Measurements from ENCODE around the gene ANKRD12.
"Not testable (repeated sequence)": the region's sequence is repeated elsewhere in the genome, so short reads cannot be mapped to it uniquely, and the experiment has no call there.

The ANKRD12 gene

DNA sequence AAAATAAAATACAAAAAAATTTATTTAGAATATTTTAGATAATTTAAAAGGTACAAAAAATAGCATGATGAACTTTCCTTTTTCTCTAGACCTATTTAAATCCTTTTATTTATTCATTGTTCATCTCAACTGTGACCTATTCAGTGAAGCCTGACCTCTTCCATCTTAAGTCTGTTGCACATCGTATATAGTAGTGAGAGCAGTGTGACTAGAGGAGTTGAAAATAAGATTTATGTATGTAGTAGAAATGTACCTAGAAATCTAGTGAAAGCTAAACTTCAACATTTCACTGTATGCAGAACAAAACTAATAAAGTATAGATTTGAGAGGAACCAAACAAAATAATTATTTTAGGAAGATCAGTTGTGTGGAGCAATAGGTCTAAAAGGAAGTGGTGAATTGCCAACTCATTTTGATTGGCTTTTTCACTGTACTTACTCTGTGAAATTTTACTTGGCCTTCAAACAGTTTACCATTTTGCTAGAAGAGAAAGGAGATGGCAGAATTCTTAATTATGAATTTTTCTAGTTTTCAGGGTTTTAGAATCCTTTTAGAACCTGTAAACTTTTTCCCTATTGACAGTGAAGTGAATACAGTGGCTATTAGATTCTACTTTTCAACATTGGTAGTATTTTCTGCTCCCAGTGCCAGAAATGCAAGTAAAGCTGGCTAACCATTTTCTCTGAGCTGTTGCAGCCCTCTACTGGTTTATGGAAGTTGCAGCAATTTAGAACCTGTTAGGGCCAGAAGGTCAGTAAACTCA is 11.0 kb downstream of the ANKRD12 start:
- DNase-seq = no peak

DNA sequence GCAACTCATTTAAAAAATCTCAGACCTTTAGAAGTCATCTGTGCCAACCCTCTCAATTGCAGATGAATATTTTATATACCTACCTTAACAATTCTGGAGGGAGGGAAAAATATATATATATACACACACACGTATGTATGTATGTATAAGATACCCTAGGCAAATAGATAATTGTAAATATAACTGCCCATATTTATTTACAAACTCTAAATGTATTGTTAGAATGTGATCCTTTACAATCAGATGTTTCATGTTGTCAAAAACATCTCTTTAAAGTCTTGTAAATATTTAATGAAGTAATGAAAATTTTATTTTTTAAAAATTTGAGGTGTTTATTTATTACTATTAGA is 11.6 kb downstream of the ANKRD12 start:
- no peak for DNase-seq

DNA sequence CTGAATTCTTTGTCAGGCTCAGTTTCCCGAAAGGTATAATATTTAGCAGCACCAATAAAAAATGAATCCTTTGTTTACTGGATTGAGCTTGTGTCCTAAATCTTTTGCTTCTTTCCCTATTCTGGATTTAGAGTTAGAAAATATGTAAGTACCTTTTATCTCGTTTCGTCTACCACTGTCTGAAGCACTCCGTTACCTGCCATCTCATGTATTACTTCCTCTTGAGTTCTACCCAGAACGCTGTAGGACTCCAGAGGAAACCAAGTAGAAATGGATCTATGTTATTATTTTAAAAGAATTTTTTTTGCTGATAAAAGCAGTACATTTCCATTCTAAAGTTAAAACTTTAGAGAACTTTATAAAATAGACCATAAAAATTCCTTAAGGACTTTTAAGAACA is 13.5 kb downstream of the ANKRD12 start:
- no peak for DNase-seq

DNA sequence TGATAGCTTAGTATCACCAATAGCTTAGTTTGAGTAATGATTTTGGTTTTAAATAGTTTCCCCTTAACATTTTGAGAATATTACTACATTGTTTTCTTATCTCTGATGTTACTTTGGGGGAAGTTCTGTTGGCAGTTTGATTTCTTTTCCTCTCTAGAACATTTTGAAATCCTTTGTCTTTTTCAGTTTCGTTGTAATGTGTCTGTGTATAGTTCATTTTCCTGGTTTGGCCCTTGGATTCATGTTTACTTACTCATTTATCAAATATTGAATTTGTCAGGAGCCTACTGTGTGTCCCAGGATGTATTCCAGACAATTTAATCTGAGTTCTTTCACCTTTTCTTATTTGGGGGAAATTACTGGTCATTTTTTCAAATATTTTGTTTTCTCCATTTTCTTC is 16.7 kb downstream of the ANKRD12 start:
- DNase-seq = no peak

DNA sequence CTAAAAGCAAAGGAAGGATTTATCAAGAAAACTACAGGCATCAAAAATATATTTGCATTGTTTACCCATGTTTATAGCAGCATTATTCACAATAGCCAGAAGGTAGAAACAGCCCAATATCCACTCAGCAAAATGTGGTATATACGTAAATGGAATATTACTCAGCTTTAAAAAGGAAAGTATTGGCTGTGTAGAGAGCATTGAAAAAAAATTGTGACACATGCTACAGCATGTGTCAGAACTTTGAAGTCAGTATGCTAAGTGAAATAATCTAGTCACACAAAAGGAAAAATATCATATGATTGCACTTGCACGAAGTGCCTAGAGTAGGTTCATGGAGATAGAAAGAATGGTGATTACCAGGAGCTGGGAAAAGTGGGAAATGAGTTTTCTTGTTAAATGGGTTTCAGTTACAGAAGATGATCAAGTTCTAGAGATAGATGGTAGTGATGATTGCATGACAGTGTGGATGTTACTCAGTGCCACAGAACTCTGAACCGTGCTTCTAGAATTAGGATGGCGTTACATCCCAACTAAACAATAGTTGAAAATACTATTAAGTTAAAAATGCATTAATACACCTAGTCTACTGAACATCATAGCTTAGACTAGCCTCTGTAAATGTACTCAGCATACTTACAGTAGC is 20.1 kb downstream of the ANKRD12 start:
- DNase-seq = no peak

DNA sequence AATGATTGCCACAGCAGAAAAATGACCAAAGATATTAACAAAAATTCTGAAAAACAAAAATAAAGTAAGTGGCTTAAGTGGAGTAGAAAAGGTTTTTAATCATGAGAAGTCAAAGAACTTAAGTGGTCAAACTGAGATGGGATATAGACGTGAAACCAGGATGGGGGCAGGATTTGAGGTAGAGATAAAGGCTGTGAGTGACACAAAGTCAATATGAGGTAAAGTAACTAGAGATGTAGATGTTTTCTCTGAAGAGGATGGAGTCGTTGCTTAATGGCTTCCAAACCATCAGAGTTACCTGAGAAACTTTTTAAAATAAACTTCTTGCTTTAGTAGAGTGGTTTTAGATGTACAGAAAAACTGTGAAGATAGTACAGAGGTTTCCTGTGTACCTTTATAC is 21.2 kb downstream of the ANKRD12 start:
- DNase-seq = no peak

DNA sequence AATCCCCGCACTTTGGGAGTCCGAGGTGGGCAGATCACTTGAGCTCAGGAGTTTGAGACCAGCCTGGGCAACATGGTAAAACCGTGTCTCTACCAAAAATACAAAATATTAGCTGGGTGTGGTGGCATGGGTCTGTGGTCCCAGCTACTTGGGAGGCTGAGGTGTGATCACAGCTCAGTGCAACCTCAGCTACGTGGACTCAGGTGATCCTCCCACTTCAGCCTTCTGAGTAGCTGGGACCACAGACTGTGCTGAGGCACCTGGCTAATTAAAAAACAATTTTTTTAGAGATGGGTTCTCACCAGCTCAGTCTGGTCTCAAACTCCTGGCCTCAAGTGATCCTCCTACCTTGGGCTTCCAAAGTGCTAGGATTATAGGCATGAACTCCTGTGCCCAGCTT is 23.4 kb downstream of the ANKRD12 start:
- no peak for DNase-seq

DNA sequence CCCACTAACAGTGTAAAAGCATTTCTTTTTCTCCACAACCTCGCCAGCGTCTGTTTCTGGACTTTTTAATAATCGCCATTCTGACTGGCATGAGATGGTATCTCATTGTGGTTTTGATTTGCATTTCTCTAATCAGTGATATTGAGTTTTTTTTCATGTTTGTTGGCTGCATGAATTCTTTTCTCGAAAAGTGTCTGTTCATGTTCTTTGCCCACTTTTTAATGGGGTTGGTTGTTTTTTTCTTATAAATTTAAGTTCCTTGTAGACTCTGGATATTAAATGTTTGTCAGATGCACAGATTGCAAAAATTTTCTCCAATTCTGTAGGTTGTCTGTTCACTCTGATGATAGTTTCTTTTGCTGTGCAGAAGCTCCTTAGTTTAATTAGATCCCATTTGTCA is 26.1 kb downstream of the ANKRD12 start:
- DNase-seq = not testable (repeated sequence)

DNA sequence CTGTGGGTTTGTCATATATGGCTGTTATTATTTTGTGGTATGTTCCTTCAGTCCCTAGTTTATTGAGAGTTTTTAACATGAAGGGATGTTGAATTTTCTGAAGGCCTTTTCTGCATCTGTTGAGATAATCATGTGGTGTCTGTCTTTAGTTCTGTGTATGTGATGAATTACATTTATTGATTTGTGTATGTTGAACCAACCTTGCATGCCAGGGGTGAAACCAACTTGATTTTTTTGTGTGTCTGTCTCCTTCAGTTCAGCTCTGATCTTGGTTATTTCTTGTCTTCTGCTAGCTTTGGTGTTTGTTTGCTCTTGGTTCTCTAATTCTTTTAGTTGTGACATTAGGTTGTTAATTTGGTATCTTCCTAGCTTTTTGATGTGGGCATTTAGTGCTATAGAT is 27.6 kb downstream of the ANKRD12 start:
- not testable (repeated sequence) for DNase-seq

DNA sequence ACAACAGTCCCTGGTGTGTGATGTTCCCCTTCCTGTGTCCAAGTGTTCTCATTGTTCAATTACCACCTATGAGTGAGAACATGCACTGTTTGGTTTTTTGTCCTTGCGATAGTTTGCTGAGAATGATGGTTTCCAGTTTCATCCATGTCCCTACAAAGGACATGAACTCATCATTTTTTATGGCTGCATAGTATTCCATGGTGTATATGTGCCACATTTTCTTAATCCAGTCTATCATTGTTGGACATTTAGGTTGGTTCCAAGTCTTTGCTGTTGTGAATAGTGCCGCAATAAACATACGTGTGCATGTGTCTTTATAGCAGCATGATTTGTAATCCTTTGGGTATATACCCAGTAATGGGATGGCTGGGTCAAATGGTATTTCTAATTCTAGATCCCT is 29.3 kb downstream of the ANKRD12 start:
- not testable (repeated sequence) for DNase-seq

DNA sequence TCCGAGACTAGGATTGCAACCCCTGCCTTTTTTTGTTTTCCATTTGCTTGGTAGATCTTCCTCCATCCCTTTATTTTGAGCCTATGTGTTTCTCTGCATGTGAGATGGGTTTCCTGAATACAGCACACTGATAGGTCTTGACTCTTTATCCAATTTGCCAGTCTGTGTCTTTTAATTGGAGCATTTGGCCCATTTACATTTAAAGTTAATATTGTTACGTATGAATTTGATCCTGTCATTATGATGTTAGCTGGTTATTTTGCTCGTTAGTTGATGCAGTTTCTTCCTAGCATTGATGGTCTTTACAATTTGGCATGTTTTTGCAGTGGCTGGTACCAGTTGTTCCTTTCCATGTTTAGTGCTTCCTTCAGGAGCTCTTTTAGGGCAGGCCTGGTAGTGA is 32.9 kb downstream of the ANKRD12 start:
- DNase-seq = not testable (repeated sequence)

DNA sequence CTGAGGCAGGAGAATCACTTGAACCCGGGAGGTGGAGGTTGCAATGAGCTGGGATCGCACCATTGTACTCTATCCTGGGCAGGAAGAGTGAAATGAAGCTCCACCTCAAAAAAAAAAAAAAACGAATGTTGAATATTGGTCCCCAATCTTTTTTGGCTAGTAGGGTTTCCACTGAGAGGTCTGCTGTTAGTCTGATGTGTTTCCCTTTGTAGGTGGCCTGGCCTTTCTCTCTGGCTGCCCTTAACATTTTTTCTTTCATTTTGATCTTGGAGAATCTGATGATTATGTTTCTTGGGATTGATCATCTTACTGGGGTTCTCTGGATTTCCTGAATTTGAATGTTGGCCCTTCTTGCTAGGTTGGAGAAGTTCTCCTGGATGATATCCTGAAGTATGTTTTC is 35.3 kb downstream of the ANKRD12 start:
- DNase-seq = not testable (repeated sequence)

DNA sequence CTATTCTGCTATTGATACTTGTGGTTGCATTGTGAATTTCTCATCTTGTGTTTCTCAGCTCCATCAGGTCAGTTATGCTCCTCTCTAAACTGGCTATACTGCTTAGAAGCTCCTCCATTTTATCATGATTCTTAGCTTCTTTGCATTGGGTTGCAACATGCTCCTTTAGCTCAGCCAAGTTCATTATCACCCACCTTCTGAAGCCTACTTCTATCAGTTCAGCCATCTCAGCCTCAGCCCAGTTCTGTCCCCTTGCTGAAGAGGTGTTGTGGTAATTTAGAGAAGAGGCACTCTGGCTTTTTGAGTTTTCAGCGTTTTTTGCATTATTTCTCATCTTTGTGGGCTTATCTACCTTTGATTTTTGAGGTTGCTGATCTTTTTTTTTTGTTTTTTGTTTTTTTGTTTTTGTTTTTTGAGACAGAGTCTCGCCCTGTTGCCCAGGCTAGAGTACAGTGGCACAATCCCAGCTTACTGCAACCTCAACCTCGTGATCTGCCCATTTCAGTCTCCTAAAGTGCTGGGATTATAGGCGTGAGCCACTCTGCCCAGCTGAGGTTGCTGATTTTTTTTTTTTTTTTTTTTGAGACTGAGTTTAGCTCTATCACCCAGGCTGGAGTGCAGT is 36.0 kb downstream of the ANKRD12 start:
- no peak for DNase-seq

DNA sequence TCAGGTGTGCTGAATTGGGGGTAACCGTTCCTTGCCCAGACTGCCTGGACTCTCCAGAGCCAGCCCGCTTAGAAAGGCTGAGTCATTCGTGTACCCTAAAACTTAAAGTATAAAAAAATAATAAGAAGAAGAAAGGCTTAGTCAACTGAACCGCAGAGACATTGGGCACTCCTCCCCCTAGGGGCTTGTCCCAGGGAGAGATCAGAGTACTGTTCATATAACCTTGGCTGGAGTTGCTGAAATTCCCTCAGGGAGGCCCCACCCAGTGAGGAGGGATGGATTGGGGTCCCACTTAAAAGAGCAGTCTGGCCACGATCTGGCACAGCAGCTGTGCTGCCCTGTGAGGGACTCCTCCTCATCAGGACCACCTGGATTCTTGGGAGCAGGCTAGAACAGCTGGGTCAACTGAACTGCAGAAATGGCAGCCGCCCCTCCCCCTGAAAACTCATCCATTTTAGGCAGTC is 37.2 kb downstream of the ANKRD12 start:
- no peak for DNase-seq

DNA sequence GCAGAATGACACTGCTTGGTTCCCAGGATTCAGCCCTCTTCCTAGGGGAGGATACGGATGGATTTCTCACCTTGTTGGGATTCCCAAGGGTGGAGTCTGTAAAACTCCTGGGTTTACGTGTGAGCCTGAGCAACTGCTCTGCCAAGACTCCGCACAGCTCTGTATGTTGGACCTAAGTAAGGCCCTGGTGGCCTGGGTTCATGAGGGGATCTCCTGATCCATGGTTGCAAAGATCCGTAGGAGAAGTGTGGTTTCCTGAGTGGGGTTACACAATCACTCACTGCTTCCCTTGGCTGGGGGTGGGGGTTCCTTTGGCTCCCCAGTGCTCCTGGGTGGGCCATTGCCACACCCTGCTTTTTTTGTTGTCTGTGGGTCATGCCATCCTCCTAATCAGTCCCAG is 37.7 kb downstream of the ANKRD12 start:
- DNase-seq = no peak

DNA sequence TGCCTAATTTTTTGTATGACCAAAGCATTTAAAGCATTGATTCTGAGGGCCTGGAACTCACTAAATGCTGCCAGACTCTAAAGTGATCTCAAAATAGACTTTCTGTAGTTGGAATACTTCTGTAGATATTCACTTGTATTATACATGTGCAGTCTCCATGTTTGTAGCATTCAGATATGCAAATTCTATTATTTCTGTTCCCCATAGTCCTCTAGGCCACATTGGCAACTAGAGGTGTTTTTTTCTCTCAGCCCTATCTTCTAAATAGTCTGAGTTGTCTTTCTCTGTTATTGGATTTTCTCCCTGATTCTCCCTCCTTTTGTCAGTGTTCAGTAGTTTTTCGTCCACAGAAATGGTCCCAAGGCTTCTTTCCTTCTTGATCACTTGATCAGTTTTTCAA is 38.5 kb downstream of the ANKRD12 start:
- DNase-seq = no peak

DNA sequence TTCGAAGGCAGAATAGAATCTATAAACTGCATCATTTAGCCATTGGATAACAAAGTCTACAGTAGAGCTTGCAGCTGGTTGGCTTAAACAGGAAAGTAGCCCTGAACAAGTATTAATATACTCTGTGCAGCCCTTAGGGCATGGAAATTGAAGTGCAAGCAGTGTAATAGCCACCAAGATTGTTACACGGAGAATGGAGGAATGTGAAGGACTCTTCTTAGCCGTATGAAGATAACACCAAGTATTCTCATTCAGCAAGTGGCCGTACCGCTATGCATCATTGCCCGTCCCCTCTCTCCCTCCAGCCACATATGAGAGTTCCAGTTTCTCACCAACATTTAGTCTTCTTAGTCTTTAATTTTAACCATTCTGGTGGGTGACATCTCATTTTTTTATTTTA is 40.5 kb downstream of the ANKRD12 start:
- DNase-seq = no peak

DNA sequence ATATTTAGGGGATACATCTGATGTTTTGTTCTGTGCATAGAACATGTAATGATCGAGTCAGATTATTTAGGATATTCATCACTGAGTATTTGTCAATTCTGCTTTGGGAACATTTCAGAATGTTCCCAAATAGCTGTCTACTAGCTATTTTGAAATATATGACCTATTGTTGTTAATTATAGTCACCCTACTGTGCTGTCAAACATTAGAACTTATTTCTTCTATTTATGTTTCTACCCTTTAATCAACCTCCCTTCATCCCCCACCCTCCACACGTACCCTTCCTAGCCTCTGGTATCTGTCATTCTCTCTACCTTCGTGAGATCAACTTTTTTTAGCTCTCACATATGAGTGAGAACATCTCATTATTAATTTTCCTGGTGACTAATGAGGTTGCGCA is 40.9 kb downstream of the ANKRD12 start:
- DNase-seq = no peak

DNA sequence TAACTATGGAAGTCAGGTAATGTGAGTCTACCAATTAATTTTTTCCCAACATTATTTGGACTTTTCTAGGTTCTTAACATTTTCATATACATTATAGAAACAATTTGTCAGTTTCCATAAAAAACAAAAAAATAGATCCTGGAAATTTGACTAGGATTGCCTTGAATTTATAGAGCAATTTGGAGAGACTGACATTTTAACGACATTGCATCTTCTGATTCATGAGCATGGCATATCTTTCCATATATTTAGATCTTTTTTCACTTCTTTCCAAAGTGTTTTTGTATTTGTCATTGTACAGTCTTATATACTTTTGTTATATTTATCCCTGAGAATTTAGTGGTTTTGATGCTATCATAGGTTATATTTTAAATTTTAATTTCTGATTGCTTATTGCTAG is 42.0 kb downstream of the ANKRD12 start:
- no peak for DNase-seq

DNA sequence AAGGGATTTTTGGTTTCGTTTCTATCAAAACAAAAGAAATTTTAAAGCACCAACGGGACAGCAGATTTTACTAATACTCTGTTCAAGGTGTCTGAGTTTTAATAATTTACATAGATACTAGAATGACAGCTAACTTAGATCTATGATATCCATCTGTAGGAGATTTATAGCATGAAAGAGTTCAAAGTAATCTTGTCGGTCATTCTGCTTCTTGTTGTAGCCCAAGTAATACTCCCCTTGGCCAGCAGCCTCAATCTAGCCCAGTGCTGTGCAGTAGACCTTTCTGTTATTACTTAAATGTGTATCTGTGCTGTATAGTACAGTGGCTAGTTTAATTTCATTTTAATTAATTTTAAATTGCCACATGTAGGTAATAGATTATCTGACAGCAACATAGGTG is 44.7 kb downstream of the ANKRD12 start:
- DNase-seq = no peak

DNA sequence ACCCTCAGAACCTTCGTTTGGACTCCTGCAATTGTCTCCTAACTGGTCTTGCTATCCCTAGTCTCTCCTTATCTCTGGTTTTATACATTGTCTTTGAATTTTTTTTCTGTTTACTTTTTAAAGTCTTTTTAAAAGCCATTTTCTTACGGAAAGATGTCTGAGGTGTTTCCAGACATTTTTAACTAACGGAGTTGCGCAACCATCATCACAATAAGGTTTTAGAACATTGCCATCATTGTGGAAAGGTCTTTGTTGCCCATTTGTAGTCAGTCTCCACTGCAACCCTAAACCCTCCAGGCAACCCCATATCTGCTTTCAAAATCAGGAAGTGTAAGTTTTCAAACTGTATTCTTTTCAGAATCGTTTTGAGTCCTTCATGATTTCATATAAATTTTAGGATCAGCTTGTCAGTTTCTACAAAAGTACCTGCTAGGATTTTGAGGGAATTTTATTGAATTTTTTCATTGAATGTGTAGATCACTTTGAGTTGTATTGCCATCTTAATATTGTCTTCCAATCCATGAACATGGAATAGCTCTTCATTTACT is 46.3 kb downstream of the ANKRD12 start:
- no peak for DNase-seq

DNA sequence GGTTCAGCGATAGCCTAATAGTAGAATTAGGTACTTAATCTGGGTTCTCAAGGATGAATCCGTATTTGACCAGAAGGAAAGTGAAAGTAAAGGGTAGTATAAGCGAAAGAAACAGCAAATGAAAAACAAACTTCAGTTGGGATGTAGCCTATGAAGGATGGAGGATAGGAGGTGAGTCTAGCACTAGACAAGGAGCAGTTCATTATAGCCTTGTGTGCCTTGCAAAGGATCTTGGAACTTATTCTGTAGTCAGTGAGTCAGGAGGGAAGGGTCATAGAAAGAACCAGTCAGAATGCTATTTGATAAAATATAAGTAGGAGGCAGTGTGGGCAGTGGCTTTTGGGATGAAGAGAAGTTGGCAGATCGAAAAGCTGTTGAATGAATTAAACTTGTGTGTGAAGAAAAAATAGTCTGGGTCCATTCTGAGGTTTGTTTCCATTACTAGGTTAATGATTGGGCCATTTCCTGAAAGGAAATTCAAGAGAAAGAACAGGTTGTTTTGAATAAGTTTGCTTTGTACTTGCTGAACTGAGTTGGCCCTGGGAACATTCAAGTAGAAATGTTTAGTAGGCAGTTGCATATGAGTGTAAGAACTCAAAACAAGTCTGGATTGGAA is 48.5 kb downstream of the ANKRD12 start:
- DNase-seq = no peak

DNA sequence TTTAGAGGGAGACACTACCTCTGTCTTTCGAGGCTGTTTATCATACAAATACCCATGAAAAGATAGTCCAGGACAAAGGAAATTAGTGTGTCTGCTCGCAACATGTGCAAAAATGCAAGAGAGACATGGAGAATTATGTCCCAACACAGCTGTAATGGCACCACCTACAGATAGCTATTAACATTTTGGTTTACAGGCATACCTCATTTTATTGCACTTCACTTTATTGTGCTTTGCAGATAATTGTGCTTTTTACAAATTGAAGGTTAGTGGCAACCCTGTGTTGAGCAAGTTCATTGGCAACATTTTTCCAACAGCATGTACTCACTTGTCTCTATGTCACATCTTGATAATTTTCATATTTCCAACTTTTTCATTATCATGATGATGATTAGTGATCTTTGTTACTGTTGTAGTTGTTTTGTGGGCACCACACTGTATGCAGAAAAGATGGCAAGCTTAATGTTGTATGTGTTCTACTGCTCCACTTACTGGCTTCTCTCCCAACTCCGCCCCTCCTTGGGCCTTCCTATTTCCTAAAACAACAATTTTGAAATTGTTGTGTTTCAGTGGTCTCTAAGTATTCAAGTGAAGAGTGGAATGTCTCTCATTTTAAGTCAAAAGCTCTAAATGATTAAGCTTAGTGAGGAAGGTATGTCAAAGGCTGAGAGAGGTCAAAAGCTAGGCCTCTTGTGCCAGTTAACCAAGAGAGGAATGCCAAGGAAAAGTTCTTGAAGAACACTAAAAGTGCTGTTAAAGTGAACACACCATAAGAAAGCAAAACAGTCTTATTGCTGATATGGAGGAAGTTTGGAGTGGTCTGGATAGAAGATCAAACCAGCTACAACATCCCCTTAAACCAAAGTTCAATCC is 52.0 kb downstream of the ANKRD12 start:
- DNase-seq = no peak

Measured in activated CD4-positive, CD25-positive, alpha-beta regulatory T cell treated with anti-CD3 and anti-CD28 coated beads, Interleukin-2, amount 50 U/mL, for 72 hours (primary cell).